ENCODE data around the gene DUSP1. TPM values are rescaled to one million over a fixed set of nuclear protein-coding genes. Genes with fewer than 3 reads are reported as not detected.

Gene DUSP1
- total and polyA plus RNA-seq, 2 of the 13 experiments (the other 11 are each of a cell fraction or from before 2014, with no cell fraction given): 27.1 to 55.5 TPM

GRCh38 chr5:172782169-172783039, 11.4 kb upstream of the DUSP1 start (continued):
- TF ChIP-seq FOXO1 (CRISPR knock-in tag; IDR thresholded peaks at IDR 0.05) (peak; percentile 88), SRSF4 (IDR thresholded peaks at IDR 0.05; ENCODE audit: low read depth, low read length, poor library complexity, severe bottlenecking) (no peak), SP1 (IDR thresholded peaks at IDR 0.05) (no peak), SP1 (CRISPR knock-in tag; IDR thresholded peaks at IDR 0.05) (0 out of 2 replicates have a peak, but pooled peaks have one; percentile 25), HMG20B (CRISPR knock-in tag; conservative IDR thresholded peaks at IDR 0.05) (0 out of 2 replicates have a peak, but pooled peaks have one; percentile 40), ZNF674 (CRISPR knock-in tag; IDR thresholded peaks at IDR 0.05; ENCODE audit: low read depth) (no peak), EZH2 (conservative IDR thresholded peaks at IDR 0.05; ENCODE audit: low read depth, low read length) (no peak), SOX5 (CRISPR knock-in tag; IDR thresholded peaks at IDR 0.05; ENCODE audit: borderline replicate concordance) (peak; percentile 81), GABPA (IDR thresholded peaks at IDR 0.05; ENCODE audit: low read depth, low read length) (no peak), GABPA (CRISPR knock-in tag; IDR thresholded peaks at IDR 0.05; ENCODE audit: low read depth) (peak; percentile 9; the same call in 1 of the 2 replicates), ZEB1 (IDR thresholded peaks at IDR 0.05; ENCODE audit: insufficient replicate concordance, low read depth) (peak; percentile 45), SAP130 (CRISPR knock-in tag; IDR thresholded peaks at IDR 0.05; ENCODE audit: low read depth) (peak; percentile 69), MTF1 (CRISPR knock-in tag; IDR thresholded peaks at IDR 0.05) (no peak), ZNF275 (CRISPR knock-in tag; IDR thresholded peaks at IDR 0.05; ENCODE audit: borderline replicate concordance) (no peak), MXI1 (IDR thresholded peaks at IDR 0.05; ENCODE audit: borderline replicate concordance, low read depth, low read length) (0 out of 3 replicates have a peak, but pooled peaks have one; percentile 14), CSRNP1 (CRISPR knock-in tag; IDR thresholded peaks at IDR 0.05) (no peak), KLF9 (CRISPR knock-in tag; IDR thresholded peaks at IDR 0.05; ENCODE audit: low read depth) (peak; percentile 88; the same call in 1 of the 2 replicates), BCL6 (CRISPR knock-in tag; IDR thresholded peaks at IDR 0.05) (peak; percentile 68), FOXA3 (CRISPR knock-in tag; IDR thresholded peaks at IDR 0.05) (peak; percentile 91), MED13 (CRISPR knock-in tag; IDR thresholded peaks at IDR 0.05) (no peak), ZNF362 (CRISPR knock-in tag; IDR thresholded peaks at IDR 0.05; ENCODE audit: borderline replicate concordance) (peak; percentile 14; the same call in 1 of the 2 replicates), ZNF670 (CRISPR knock-in tag; IDR thresholded peaks at IDR 0.05; ENCODE audit: borderline replicate concordance) (no peak), ZBED4 (CRISPR knock-in tag; IDR thresholded peaks at IDR 0.05; ENCODE audit: borderline replicate concordance) (peak; percentile 41; the same call in 1 of the 2 replicates)
